Fibroblast of skin of right quadriceps (primary cell): ENCODE results near the gene KRTAP12-2.
"Not testable (repeated sequence)": the region's sequence is repeated elsewhere in the genome, so short reads cannot be mapped to it uniquely, and the experiment has no call there.

Experiments
- DNase-seq: peaks from one replicate; pipeline ENCODE4 v3.0.0-alpha.2; 2013

The KRTAP12-2 gene

GRCh38 chr21:44649521-44650100 lies 17.1 kb downstream of the KRTAP12-2 start:
- no peak for DNase-seq

- no peak for DNase-seq
Measured at GRCh38 chr21:44648557-44649311, 18.0 kb downstream of the KRTAP12-2 start.

GRCh38 chr21:44647222-44647552 lies 19.5 kb downstream of the KRTAP12-2 start:
- DNase-seq, result no peak

GRCh38 chr21:44646366-44647221 lies 20.1 kb downstream of the KRTAP12-2 start, which contains the start of gene KRTAP10-11:
TSS of gene KRTAP10-11 (plus strand) at chr21:44646414. CDS start at chr21:44646459, 45 bp downstream.
- not testable (repeated sequence) for DNase-seq

GRCh38 chr21:44644878-44645277 lies 21.8 kb downstream of the KRTAP12-2 start:
- DNase-seq, result no peak

- no peak for DNase-seq
Measured at GRCh38 chr21:44643741-44644310, 22.9 kb downstream of the KRTAP12-2 start.

GRCh38 chr21:44640761-44641160 lies 26.0 kb downstream of the KRTAP12-2 start:
- no peak for DNase-seq

- no peak for DNase-seq
Measured at GRCh38 chr21:44639331-44639655, 27.4 kb downstream of the KRTAP12-2 start.

- not testable (repeated sequence) for DNase-seq
Measured at GRCh38 chr21:44638506-44639330, 28.0 kb downstream of the KRTAP12-2 start.

GRCh38 chr21:44637851-44638348 lies 28.8 kb downstream of the KRTAP12-2 start:
- DNase-seq, result not testable (repeated sequence)

- no peak for DNase-seq
Measured at GRCh38 chr21:44637018-44637850, 29.5 kb downstream of the KRTAP12-2 start, which contains the start of gene KRTAP10-10. TSS of gene KRTAP10-10 (plus strand) at chr21:44637356. CDS start at chr21:44637418, 62 bp downstream.

GRCh38 chr21:44636209-44637017 lies 30.3 kb downstream of the KRTAP12-2 start:
- DNase-seq, result no peak

- no peak for DNase-seq
Measured at GRCh38 chr21:44632067-44632466, 34.7 kb downstream of the KRTAP12-2 start.

- no peak for DNase-seq
Measured at GRCh38 chr21:44630440-44630839, 36.3 kb downstream of the KRTAP12-2 start.

GRCh38 chr21:44628707-44629391 lies 37.9 kb downstream of the KRTAP12-2 start:
- no peak for DNase-seq

- DNase-seq, result not testable (repeated sequence)
Measured at GRCh38 chr21:44627831-44628233, 38.9 kb downstream of the KRTAP12-2 start.

- not testable (repeated sequence) for DNase-seq
Measured at GRCh38 chr21:44627181-44627822, 39.4 kb downstream of the KRTAP12-2 start.

GRCh38 chr21:44626673-44627143 lies 40.0 kb downstream of the KRTAP12-2 start, which contains the start of gene KRTAP10-9:
TSS of gene KRTAP10-9 (plus strand) at chr21:44627093. CDS start at chr21:44627172, 79 bp downstream.
- no peak for DNase-seq

GRCh38 chr21:44626262-44626661 lies 40.5 kb downstream of the KRTAP12-2 start:
- no peak for DNase-seq
